GM23338 (cell line): ENCODE data around the gene APOBEC2. TPM values are rescaled to one million over a fixed set of nuclear protein-coding genes. Genes with fewer than 3 reads are reported as not detected.

ENCODE experiments used
- ATAC-seq: fragments of 200-7000 bp; cut with Tn5 transposase; 3 replicates; pipeline ENCODE4 v1.9.1; 2020
- DNase-seq: peaks from one replicate; pipeline ENCODE4 v3.0.0-alpha.2; 2015; ENCODE audit warnings: low spot score
- H2AFZ ChIP-seq: fragments of 200-600 bp; sonication (generic); 2 replicates; pipeline ENCODE4 v1.8.0; 2016; ENCODE audit warnings: antibody characterized with exemption, mild to moderate bottlenecking, moderate library complexity
- H3F3A ChIP-seq: fragments of 200-600 bp; sonication (generic); replicated peaks from 2 replicates; pipeline ENCODE4 v1.8.0; 2017; ENCODE audit warnings: antibody characterized with exemption, mixed run types, low read depth
- H3K27ac ChIP-seq: fragments of 200-600 bp; sonication (generic); 2 replicates; pipeline ENCODE4 v1.6.1; 2016; ENCODE audit warnings: low read depth
- H3K27me3 ChIP-seq: fragments of 200-600 bp; sonication (generic); 2 replicates; pipeline ENCODE4 v1.8.0; 2016; ENCODE audit warnings: mild to moderate bottlenecking, mixed run types, moderate library complexity; ENCODE audit not compliant: insufficient read depth
- H3K36me3 ChIP-seq: fragments of 200-600 bp; sonication (generic); 2 replicates; pipeline ENCODE4 v1.8.0; 2016; ENCODE audit warnings: mild to moderate bottlenecking; ENCODE audit not compliant: insufficient read depth
- H3K4me1 ChIP-seq: fragments of 200-600 bp; sonication (generic); 2 replicates; pipeline ENCODE4 v1.8.0; 2016; ENCODE audit warnings: mild to moderate bottlenecking, moderate library complexity; ENCODE audit not compliant: insufficient read depth
- H3K4me2 ChIP-seq: fragments of 200-600 bp; sonication (generic); 2 replicates; pipeline ENCODE4 v1.7.1; 2017; ENCODE audit warnings: mixed run types
- H3K4me3 ChIP-seq: fragments of 200-600 bp; sonication (generic); 2 replicates; pipeline ENCODE4 v1.6.1; 2016; ENCODE audit warnings: mixed run types
- H3K79me2 ChIP-seq: fragments of 200-600 bp; sonication (generic); replicated peaks from 2 replicates; pipeline ENCODE4 v1.8.0; 2017; ENCODE audit warnings: mild to moderate bottlenecking; ENCODE audit not compliant: insufficient read depth
- H3K9me2 ChIP-seq: fragments of 200-600 bp; sonication (generic); 2 replicates; pipeline ENCODE4 v1.8.0; 2017; ENCODE audit not compliant: insufficient read depth
- H4K20me1 ChIP-seq: fragments of 200-600 bp; sonication (generic); replicated peaks from 2 replicates; pipeline ENCODE4 v1.8.0; 2017; ENCODE audit warnings: mild to moderate bottlenecking; ENCODE audit not compliant: insufficient read depth
- H3K27ac Mint-ChIP-seq: 2 replicates; pipeline ENCODE4 v1.8.0; 2020; ENCODE audit warnings: inconsistent platforms, mild to moderate bottlenecking, moderate library complexity, mixed read lengths
- H3K27me3 Mint-ChIP-seq: 3 replicates; pipeline ENCODE4 v1.8.0; 2022; ENCODE audit warnings: low read depth, mild to moderate bottlenecking, moderate library complexity, mixed read lengths, inconsistent platforms; ENCODE audit not compliant: insufficient read depth, poor library complexity
- H3K36me3 Mint-ChIP-seq: 3 replicates; pipeline ENCODE4 v1.8.0; 2021; ENCODE audit warnings: low read depth, mild to moderate bottlenecking, inconsistent platforms, moderate library complexity, mixed read lengths
- H3K4me1 Mint-ChIP-seq: 3 replicates; pipeline ENCODE4 v1.8.0; 2020; ENCODE audit warnings: mild to moderate bottlenecking, inconsistent platforms, mixed read lengths
- H3K4me3 Mint-ChIP-seq: 3 replicates; pipeline ENCODE4 v1.8.0; 2021; ENCODE audit warnings: moderate library complexity, mild to moderate bottlenecking, inconsistent platforms, mixed read lengths
- H3K9me3 Mint-ChIP-seq: 3 replicates; pipeline ENCODE4 v1.8.0; 2020; ENCODE audit warnings: moderate library complexity, mild to moderate bottlenecking, inconsistent platforms, mixed read lengths
- CTCF ChIP-seq, 2 experiments: fragments of 200-600 bp in 1 of 2; sonication (generic) in 1 of 2; conservative IDR thresholded peaks; 2 replicates each; pipeline versions ENCODE4 v1.5.1 to v1.6.1; 2016 to 2017; ENCODE audit warnings: antibody characterized with exemption in 2 of 2, low read depth in 2 of 2, mild to moderate bottlenecking in 2 of 2, moderate library complexity in 1 of 2
- ETS1 ChIP-seq: IDR thresholded peaks from 2 replicates; pipeline ENCODE4 v1.6.1; 2016; ENCODE audit warnings: antibody characterized with exemption
- EZH2phosphoT487 ChIP-seq: fragments of 200-600 bp; sonication (generic); IDR thresholded peaks from one replicate; pipeline ENCODE4 v1.8.1; 2018; ENCODE audit warnings: antibody characterized with exemption; ENCODE audit not compliant: unreplicated experiment
- POLR2AphosphoS5 ChIP-seq: IDR thresholded peaks from 2 replicates; pipeline ENCODE4 v1.6.1; 2016; ENCODE audit warnings: antibody characterized with exemption, low read depth
- REST ChIP-seq: IDR thresholded peaks from one replicate; pipeline ENCODE4 v1.6.1; 2018; ENCODE audit warnings: antibody characterized with exemption; ENCODE audit not compliant: unreplicated experiment
- ZNF114 ChIP-seq: fragments of 250-450 bp; sonication (Bioruptor Pico); IDR thresholded peaks from 2 replicates; pipeline ENCODE4 v1.5.0; 2020; ENCODE audit warnings: mild to moderate bottlenecking, moderate library complexity
- ZNF462 ChIP-seq: fragments of 250-450 bp; sonication (Bioruptor Pico); IDR thresholded peaks from 2 replicates; pipeline ENCODE4 v1.5.0; 2020; ENCODE audit warnings: mild to moderate bottlenecking, moderate library complexity
- polyA plus RNA-seq: library from polyadenylated mRNA; unstranded; fragments of >200 nt; fragmentation: Nextera tagmentation; extraction: Ambion mirVana; gene quantifications from 2 replicates; pipeline ENCODE4 v1.2.1, GENCODE V29; 2016
- total RNA-seq: library from RNA; depleted of rRNA; stranded (reverse); fragments of >200 nt; shearing (Covaris generic); gene quantifications from 2 replicates; pipeline ENCODE4 v1.2.3, GENCODE V29; 2014

APOBEC2 gene
- total and polyA plus RNA-seq, 2 experiments from 2014 or later, result 2.4 TPM; not detected in 1

GRCh38 chr6:41050536-41050935, 2.5 kb upstream of the APOBEC2 start (continued):
- TF ChIP-seq REST (no peak), ZNF462 (CRISPR knock-in tag) (no peak)

GRCh38 chr6:41051873-41052272, 1.1 kb upstream of the APOBEC2 start:
- Histone ChIP-seq H3K27ac (no peak overlapping the region), H3K36me3 (no peaks in the 10 kb centered on the region), H3K4me1 (peaks cover 12% of the 10 kb centered on the region), H2AFZ (no peak overlapping the region), H3K4me2 (no peak overlapping the region), H3K27me3 (no peaks in the 10 kb centered on the region), H3F3A (no peaks in the 10 kb centered on the region), H3K4me3 (no peak overlapping the region), H3K9me2 (no peaks in the 10 kb centered on the region), H3K79me2 (no peaks in the 10 kb centered on the region), H4K20me1 (no peaks in the 10 kb centered on the region)
- DNase-seq (no peak), ATAC-seq (no peak)
- H3K9me3 Mint-ChIP-seq, result no peaks in the 10 kb centered on the region
- H3K27ac Mint-ChIP-seq, result no peak overlapping the region
- peaks cover 4% of the 10 kb centered on the region for H3K27me3 Mint-ChIP-seq
- H3K4me3 Mint-ChIP-seq, result no peak overlapping the region
- peaks cover 19% of the 10 kb centered on the region for H3K4me1 Mint-ChIP-seq
- no peaks in the 10 kb centered on the region for H3K36me3 Mint-ChIP-seq
- no peak for TF ChIP-seq REST
- no peak for TF ChIP-seq POLR2AphosphoS5
- no peak for TF ChIP-seq ETS1
- no peak for TF ChIP-seq EZH2phosphoT487
- TF ChIP-seq ZNF114 (CRISPR knock-in tag), result no peak
- no peak for TF ChIP-seq CTCF (conservative IDR thresholded peaks at IDR 0.05; ENCODE audit: low read depth in 2 of 2)
